ENCODE measurements around the gene NT5C. TPM values are rescaled to one million over a fixed set of nuclear protein-coding genes. Genes with fewer than 3 reads are reported as not detected.
A peak's percentile ranks its signal among the peaks of the same experiment; 100 is the strongest.

The NT5C gene
- total RNA-seq, 2 experiments from 2014 or later = 14.1 to 16.1 TPM

DNA sequence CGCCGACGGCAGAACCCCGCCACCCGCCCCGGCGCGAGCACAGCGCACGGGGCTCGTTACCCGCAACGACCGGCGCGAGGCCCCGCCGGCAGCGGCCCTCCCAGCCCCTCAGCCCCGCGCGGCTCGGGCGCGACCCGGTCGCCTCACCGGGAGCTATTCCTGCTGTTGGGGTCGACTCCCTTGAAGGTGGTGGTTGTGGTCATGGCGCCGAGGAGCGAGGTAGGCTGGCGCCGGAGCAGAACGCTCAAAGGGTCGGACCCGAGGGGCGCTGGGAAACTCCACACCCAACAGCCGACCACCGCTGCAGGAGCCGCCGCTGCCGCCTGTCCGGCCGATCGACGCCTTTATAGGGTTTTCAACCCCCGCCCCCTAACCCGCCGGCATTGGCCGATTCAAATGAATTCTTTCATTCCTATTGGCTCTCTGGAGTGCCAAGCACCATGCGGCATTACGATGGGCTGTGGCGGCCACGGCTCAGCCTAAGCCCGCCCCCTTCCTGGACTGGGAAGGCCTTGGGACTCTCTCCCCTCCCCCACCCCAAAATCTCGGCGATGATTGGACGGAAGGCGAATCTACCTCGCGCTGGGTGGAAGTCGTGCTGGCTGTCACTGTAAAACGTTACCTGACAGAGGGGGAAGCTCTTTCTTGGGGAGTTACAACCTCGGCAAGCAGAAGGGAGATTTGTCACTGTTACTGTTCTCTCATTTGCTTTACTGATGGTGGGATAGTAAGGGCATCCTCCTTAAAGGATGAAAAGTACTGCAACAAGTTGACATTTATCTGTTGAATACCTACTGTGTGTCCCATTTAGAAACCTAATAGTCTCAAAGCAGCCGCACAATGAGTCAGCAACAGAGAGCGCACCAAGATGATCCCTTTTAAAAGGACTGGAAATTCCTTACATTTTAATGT lies 22.9 kb upstream of the NT5C start, which contains the start of gene JPT1:
Gene JPT1, minus strand, starts transcription at position 318 of the 912 bp plus-strand sequence. Its CDS starts 115 bp downstream, at position 203.
- H3K4me1 Mint-ChIP-seq (ENCODE audit: low read depth) = peaks cover 32% of the 10 kb centered on the region
- CTCF ChIA-PET = interaction anchor here (0.5 to 2.3 kb wide), 5 partner anchors 16 to 47 kb away, joined by 3 to 12 read pairs (median 8); partner anchors contain the start of gene NT5C
- peak; percentile 97 for ATAC-seq (ENCODE audit: poor library complexity)
- intact Hi-C loops (cut with DNase I, micrococcal nuclease) = loop anchor here in 1 of 2 experiments (1.0 kb wide), 1 partner anchor 29 kb away; no protein-coding TSS in a partner anchor
- peak within 1 kb of the TSS; percentile 79 for H3K27ac Mint-ChIP-seq
- no peaks in the 10 kb centered on the region for H3K27me3 Mint-ChIP-seq
- Histone ChIP-seq H3K9me3 (ENCODE audit: control insufficient read depth in 1 of 2, insufficient read depth in 1 of 2, low read length in 2 of 2) (no peaks in the 10 kb centered on the region), H3K4me3 (ENCODE audit: low read length) (peak within 1 kb of the TSS; percentile 96), H3K36me3 (ENCODE audit: insufficient read depth, low read length) (no peaks in the 10 kb centered on the region), H3K4me1 (ENCODE audit: insufficient read depth, low read length) (peaks cover 32% of the 10 kb centered on the region), H3K27me3 (ENCODE audit: control insufficient read depth in 1 of 2, insufficient read depth in 2 of 2, low read length in 2 of 2) (no peaks in the 10 kb centered on the region), H3K27ac (ENCODE audit: low read depth in 1 of 2, low read length in 2 of 2) (peak within 1 kb of the TSS; percentile 45 to 48)
- peaks cover 27% of the 10 kb centered on the region for H3K36me3 Mint-ChIP-seq (ENCODE audit: low read depth)
- POLR2A ChIA-PET = interaction anchor here (0.6 to 2.6 kb wide), 18 partner anchors 8 to 141 kb away, joined by 3 to 17 read pairs (median 4); partner anchors contain the start of genes ARMC7, NT5C, SLC16A5 and SLC25A19
- H3K4me3 Mint-ChIP-seq = peak within 1 kb of the TSS; percentile 97
- H3K9me3 Mint-ChIP-seq = no peaks in the 10 kb centered on the region
- no peak for TF ChIP-seq CTCF (IDR thresholded peaks at IDR 0.05)
- peak; percentile 94 to 99 (median 98) for DNase-seq

GRCh38 chr17:75153780-75154194 lies 22.2 kb upstream of the NT5C start:
- intact Hi-C loops (cut with DNase I, micrococcal nuclease) = loop anchor here in 1 of 2 experiments (1.0 kb wide), 1 partner anchor 30 kb away; no protein-coding TSS in a partner anchor
- peaks cover 32% of the 10 kb centered on the region for H3K4me1 ChIP-seq (ENCODE audit: insufficient read depth, low read length)
- ATAC-seq (ENCODE audit: poor library complexity) = no peak
- no peaks in the 10 kb centered on the region for H3K27me3 ChIP-seq (ENCODE audit: control insufficient read depth in 1 of 2, insufficient read depth in 2 of 2, low read length in 2 of 2)
- CTCF ChIA-PET = interaction anchor here (0.5 to 1.9 kb wide), 4 partner anchors 22 to 48 kb away, joined by 3 to 9 read pairs (median 6); partner anchors contain the start of gene NT5C
- Mint-ChIP-seq H3K27ac (peak overlapping the region; percentile 79), H3K9me3 (no peaks in the 10 kb centered on the region), H3K4me3 (peak overlapping the region; percentile 97), H3K36me3 (ENCODE audit: low read depth) (peaks cover 28% of the 10 kb centered on the region), H3K27me3 (no peaks in the 10 kb centered on the region), H3K4me1 (ENCODE audit: low read depth) (peaks cover 32% of the 10 kb centered on the region)
- peak in 3 of 14 experiments; percentile 19 to 42 (median 34) for DNase-seq
- peak overlapping the region; percentile 96 for H3K4me3 ChIP-seq (ENCODE audit: low read length)
- no peak overlapping the region for H3K27ac ChIP-seq (ENCODE audit: low read depth in 1 of 2, low read length in 2 of 2)
- no peaks in the 10 kb centered on the region for H3K36me3 ChIP-seq (ENCODE audit: insufficient read depth, low read length)
- POLR2A ChIA-PET = interaction anchor here (1.1 to 2.5 kb wide), 11 partner anchors 11 to 141 kb away, joined by 3 to 11 read pairs (median 5); partner anchors contain the start of genes ARMC7, NT5C and SLC25A19
- no peaks in the 10 kb centered on the region for H3K9me3 ChIP-seq (ENCODE audit: control insufficient read depth in 1 of 2, insufficient read depth in 1 of 2, low read length in 2 of 2)
- TF ChIP-seq CTCF (IDR thresholded peaks at IDR 0.05) = no peak

GRCh38 chr17:75152922-75153779 lies 21.6 kb upstream of the NT5C start:
- H3K36me3 ChIP-seq (ENCODE audit: insufficient read depth, low read length) = peaks cover under 1% of the 10 kb centered on the region
- H3K4me1 ChIP-seq (ENCODE audit: insufficient read depth, low read length) = peaks cover 32% of the 10 kb centered on the region
- no peak for TF ChIP-seq CTCF (IDR thresholded peaks at IDR 0.05)
- H3K27me3 ChIP-seq (ENCODE audit: control insufficient read depth in 1 of 2, insufficient read depth in 2 of 2, low read length in 2 of 2) = no peaks in the 10 kb centered on the region
- peak overlapping the region; percentile 97 for H3K4me3 Mint-ChIP-seq
- H3K9me3 Mint-ChIP-seq = no peaks in the 10 kb centered on the region
- POLR2A ChIA-PET = no interaction called here
- no peaks in the 10 kb centered on the region for H3K9me3 ChIP-seq (ENCODE audit: control insufficient read depth in 1 of 2, insufficient read depth in 1 of 2, low read length in 2 of 2)
- no peaks in the 10 kb centered on the region for H3K27me3 Mint-ChIP-seq
- H3K4me3 ChIP-seq (ENCODE audit: low read length) = peak overlapping the region; percentile 96
- CTCF ChIA-PET = no interaction called here
- no peak overlapping the region for H3K27ac ChIP-seq (ENCODE audit: low read depth in 1 of 2, low read length in 2 of 2)
- peak overlapping the region; percentile 79 for H3K27ac Mint-ChIP-seq
- intact Hi-C loops (cut with DNase I, micrococcal nuclease) = no loop called here
- DNase-seq = peak in 5 of 14 experiments; percentile 24 to 37 (median 33)
- peaks cover 37% of the 10 kb centered on the region for H3K4me1 Mint-ChIP-seq (ENCODE audit: low read depth)
- no peak for ATAC-seq (ENCODE audit: poor library complexity)
- peaks cover 34% of the 10 kb centered on the region for H3K36me3 Mint-ChIP-seq (ENCODE audit: low read depth)

All from CD4-positive, alpha-beta T cell (primary cell).